ENCODE data around the gene ZNF672. TPM values are rescaled to one million over a fixed set of nuclear protein-coding genes. Genes with fewer than 3 reads are reported as not detected.

The ZNF672 gene
- total and polyA plus RNA-seq, 12 donors, result 16.1 to 44.4 (median 36.7) TPM

DNA sequence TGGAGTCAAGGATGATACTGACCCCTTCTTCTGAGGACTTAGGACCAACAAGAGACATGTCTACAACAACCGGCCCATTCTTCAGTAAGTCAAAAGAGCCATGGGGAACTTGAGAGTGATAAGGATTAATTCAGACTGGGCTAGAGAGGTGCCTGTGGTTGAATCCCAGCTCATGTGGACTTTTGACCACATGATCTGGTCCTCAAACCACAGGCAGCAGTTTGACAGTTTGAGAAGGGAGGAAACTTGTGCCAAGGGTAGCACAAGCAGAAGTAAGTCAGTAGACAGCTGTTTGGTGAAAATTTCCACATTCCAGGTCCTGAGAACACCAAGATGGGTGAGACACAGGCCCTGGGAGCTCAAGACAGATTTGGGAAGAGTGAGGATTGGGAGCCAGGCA lies 32.1 kb upstream of the ZNF672 start:
- TF ChIP-seq, protein P1, sequence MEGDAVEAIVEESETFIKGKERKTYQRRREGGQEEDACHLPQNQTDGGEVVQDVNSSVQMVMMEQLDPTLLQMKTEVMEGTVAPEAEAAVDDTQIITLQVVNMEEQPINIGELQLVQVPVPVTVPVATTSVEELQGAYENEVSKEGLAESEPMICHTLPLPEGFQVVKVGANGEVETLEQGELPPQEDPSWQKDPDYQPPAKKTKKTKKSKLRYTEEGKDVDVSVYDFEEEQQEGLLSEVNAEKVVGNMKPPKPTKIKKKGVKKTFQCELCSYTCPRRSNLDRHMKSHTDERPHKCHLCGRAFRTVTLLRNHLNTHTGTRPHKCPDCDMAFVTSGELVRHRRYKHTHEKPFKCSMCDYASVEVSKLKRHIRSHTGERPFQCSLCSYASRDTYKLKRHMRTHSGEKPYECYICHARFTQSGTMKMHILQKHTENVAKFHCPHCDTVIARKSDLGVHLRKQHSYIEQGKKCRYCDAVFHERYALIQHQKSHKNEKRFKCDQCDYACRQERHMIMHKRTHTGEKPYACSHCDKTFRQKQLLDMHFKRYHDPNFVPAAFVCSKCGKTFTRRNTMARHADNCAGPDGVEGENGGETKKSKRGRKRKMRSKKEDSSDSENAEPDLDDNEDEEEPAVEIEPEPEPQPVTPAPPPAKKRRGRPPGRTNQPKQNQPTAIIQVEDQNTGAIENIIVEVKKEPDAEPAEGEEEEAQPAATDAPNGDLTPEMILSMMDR (IDR thresholded peaks at IDR 0.05), result no peak
- Histone ChIP-seq H3K4me3 (no peak overlapping the region), H3K9me3 (no peaks in the 10 kb centered on the region), H3K36me3 (peaks cover 0 to 10% (median 0%) of the 10 kb centered on the region in 9 donors), H3K27ac (peak overlapping the region in 1 of 10 donors; percentile 77), H3K27me3 (peaks cover 0 to 17% (median 0%) of the 10 kb centered on the region in 7 donors), H3K4me1 (peaks cover 4 to 49% (median 17%) of the 10 kb centered on the region in 9 donors)
- intact Hi-C loops (cut with DNase I), result loop anchor here in 9 of 10 donors (2.0 to 5.0 kb wide), 4 partner anchors 183 to 404 kb away; partner anchors contain the start of gene OR2T1 (in 1 of the 9)
- 72 to 76% methylated on average over 1 of the region's 1 CpG for WGBS, 2 donors
- ATAC-seq, result peak in 5 of 8 donors; percentile 19 to 50 (median 23)
- DNase-seq, result no peak

DNA sequence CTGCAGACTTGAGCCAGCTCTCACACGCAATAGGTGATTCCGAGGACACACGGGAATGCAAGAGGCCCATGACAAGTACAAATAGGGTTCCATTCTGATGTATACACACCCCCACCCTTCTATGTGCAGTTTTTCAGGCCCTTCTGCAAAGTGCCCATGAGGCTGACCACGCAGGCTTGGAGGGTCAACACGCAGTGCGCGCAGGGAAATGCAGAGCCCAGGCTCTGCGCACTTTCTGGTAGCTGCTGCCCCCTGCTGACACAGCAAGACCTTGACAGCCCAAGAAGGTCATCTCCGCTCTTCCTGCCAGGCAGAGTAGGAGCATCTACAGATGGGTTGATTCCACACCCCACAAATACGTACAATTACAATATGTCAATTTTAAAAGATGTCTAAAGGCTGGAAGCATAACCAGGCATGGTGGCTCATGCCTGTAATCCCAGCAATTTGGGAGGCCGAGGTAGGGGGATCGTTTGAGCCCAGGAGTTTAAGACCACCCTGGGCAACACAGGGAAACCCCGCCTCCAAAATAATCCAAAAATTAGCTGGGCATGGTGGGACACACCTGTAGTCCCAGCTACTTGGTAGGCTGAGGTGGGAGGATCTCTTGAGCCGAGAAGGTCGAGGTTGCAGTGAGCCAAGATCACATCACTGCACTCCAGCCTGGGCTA lies 30.8 kb upstream of the ZNF672 start:
- intact Hi-C loops (cut with DNase I), result loop anchor here in 9 of 10 donors (2.0 to 5.0 kb wide), 4 partner anchors 184 to 405 kb away; partner anchors contain the start of gene OR2T1 (in 1 of the 9)
- Histone ChIP-seq H3K9me3 (no peaks in the 10 kb centered on the region), H3K27ac (no peak overlapping the region), H3K27me3 (peaks cover 0 to 5% (median 0%) of the 10 kb centered on the region in 7 donors), H3K36me3 (peaks cover 0 to 23% (median 4%) of the 10 kb centered on the region in 9 donors), H3K4me3 (no peak overlapping the region), H3K4me1 (peaks cover 4 to 60% (median 25%) of the 10 kb centered on the region in 9 donors)
- TF ChIP-seq, protein P1 (IDR thresholded peaks at IDR 0.05), result peak; percentile 43 to 86 (median 78)
- 43 to 46% methylated on average over 15 of the region's 15 CpGs for WGBS, 2 donors
- DNase-seq, result peak; percentile 44 to 68
- peak; percentile 68 to 79 (median 70) for ATAC-seq

DNA sequence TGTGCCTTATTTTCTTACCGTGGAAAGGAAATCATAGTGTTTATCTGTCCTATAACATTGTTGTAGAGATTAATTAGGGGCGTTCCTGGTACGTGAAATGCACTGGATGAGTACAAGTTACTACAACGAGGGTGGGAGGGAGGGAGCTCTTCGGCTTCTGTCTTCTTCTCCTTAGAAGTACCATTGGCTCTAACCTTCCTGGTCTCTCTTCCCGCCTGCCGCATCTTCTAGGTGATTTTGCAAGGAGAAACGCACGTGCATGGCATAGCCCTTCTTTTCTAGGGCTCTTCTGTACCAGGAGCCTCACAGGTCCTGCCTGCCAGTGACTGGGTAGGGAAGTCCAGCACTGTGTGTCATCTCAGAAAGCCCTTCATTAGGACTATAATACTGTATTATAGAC lies 29.1 kb upstream of the ZNF672 start:
- no peaks in the 10 kb centered on the region for H3K27me3 ChIP-seq
- 80 to 84% methylated on average over 9 of the region's 9 CpGs for WGBS, 2 donors
- peaks cover 4 to 58% (median 25%) of the 10 kb centered on the region in 9 donors for H3K4me1 ChIP-seq
- ATAC-seq (no peak), DNase-seq (no peak)
- no peak overlapping the region for H3K27ac ChIP-seq
- H3K4me3 ChIP-seq, result no peak overlapping the region
- no peaks in the 10 kb centered on the region for H3K9me3 ChIP-seq
- peaks cover 0 to 40% (median 17%) of the 10 kb centered on the region in 9 donors for H3K36me3 ChIP-seq
- intact Hi-C loops (cut with DNase I), result loop anchor here in 8 of 10 donors (5.0 kb wide), 3 partner anchors 187 to 407 kb away; partner anchors contain the start of gene OR2T1 (in 1 of the 8)
- TF ChIP-seq, protein P1 (IDR thresholded peaks at IDR 0.05), result no peak

DNA sequence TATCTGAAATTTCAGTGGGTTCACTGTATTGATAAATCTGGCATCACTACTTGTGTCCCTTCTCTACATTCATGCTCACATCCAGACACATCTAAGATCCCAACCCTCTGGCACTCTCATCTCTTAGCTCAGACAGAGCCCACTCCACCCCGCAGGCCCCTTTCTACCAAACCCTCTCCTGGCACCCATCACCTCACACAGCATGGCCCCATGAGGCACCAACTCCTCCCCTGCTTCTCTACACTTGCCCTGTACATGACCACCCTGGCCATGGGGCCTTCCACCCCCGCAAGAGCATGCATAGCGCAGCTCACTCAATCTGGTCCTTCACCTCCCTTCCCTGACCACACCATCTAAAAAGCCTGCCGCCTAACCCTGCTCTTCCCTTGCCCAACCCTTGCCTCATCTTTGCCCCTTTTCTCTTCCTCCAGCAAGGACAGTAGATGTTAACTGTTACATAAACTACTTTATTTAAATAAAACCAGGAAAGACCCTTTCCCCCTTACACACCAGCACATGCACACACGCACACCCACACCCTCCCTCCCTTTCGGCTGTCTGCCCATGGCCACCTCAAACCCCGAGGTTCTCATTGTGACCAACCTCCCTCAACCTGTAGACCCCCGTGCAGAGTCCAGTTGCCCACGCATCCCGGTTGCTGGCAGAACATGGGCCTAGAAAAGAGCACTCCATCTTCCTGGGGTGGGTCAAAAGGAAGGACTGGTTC lies 27.9 kb upstream of the ZNF672 start:
- H3K4me1 ChIP-seq, result peaks cover 4 to 45% (median 25%) of the 10 kb centered on the region in 9 donors
- no peaks in the 10 kb centered on the region for H3K9me3 ChIP-seq
- peaks cover 0 to 53% (median 27%) of the 10 kb centered on the region in 9 donors for H3K36me3 ChIP-seq
- peak overlapping the region in 2 of 10 donors; percentile 17 to 31 for H3K27ac ChIP-seq
- no peak overlapping the region for H3K4me3 ChIP-seq
- intact Hi-C loops (cut with DNase I), result loop anchor here in 8 of 10 donors (5.0 kb wide), 3 partner anchors 188 to 408 kb away; partner anchors contain the start of gene OR2T1 (in 1 of the 8)
- H3K27me3 ChIP-seq, result no peaks in the 10 kb centered on the region
- ATAC-seq, result no peak
- TF ChIP-seq, protein P1 (IDR thresholded peaks at IDR 0.05), result no peak
- 75 to 78% methylated on average over 10 of the region's 10 CpGs for WGBS, 2 donors
- no peak for DNase-seq
